Activated CD4-positive, alpha-beta T cell treated with anti-CD3 and anti-CD28 coated beads, Interleukin-2, Interleukin-4, amounts not matched to agents 100 ng/mL and 50 ng/mL, durations not matched to agents 16 hours and 8 hours (primary cell): ENCODE measurements around the gene PTPRK.

Source experiments
- DNase-seq: peaks from one replicate; pipeline ENCODE4 v3.0.0-alpha.2; 2020; ENCODE audit warnings: low spot score

PTPRK gene

GRCh38 chr6:128069188-128069587 lies 451.2 kb downstream of the PTPRK start:
- DNase-seq: no peak

DNA sequence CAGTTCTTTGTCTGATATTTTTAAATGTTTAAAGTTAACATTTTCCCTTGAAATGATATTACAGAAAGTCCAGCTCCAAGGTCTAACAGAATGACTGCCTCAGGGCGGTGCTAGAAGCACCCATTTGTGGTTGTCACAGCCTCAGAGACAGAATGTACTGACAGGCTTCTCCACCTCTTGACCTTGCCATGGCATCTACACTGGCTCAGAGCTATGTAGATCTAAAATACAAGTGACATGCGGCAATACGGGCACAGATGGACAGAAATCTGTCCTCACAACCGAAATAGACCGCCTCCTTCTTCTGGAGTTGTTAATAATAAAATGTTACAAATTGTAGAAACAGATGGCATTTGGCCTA lies 452.3 kb downstream of the PTPRK start:
- no peak for DNase-seq

DNA sequence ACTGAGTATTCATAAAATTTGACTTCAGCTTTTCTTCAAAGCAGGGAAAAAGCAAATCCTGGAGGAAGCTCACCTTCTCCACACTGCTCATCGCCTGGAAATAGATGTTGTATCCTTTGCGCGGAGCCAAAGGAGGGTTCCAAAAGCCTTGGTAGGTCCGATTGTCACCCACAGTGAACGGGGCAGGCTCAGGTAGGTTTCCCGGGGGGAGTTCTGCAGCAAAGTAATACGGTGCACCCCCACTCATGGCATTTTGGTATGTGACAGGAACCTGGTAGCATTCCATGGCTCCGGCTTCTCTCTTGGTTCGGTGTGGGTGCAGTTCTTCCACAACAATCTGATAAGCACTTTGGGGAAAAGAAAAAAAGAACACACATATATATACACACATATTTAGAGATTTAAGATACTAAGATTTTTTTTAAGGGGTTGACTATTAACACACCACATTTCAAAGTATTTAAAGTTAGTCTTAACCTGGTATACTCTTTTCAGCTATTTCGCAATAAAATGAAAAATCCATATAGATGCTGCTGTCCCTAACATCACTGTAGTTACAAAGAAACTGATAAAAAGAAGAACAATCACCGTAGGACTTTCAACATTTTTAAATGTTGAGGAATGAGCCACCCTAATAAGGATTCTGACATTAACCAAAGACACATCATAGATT lies 452.8 kb downstream of the PTPRK start:
- no peak for DNase-seq

DNA sequence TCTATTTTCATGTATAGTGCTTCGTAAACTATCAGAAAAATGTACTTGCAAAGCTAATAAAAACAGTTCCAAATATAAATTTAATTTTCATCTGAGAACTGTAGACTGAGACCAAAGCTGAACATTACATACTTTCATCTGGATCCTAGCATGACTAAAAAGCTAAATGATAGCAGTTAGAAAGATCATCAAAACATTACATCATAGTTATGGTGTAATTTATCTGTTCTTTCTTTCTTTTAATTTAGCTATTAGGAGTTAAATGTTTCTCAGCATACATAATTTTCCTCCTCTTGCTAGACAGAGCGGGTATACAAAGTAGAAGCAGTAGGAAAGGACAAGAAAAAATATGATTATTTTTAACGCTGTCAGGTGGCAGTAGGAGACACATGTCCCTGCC lies 455.3 kb downstream of the PTPRK start:
- DNase-seq: no peak

GRCh38 chr6:128064540-128064895 lies 455.9 kb downstream of the PTPRK start:
- no peak for DNase-seq

- no peak for DNase-seq
These were observed 456.4 kb downstream of the PTPRK start for GRCh38 chr6:128063850-128064539.

DNA sequence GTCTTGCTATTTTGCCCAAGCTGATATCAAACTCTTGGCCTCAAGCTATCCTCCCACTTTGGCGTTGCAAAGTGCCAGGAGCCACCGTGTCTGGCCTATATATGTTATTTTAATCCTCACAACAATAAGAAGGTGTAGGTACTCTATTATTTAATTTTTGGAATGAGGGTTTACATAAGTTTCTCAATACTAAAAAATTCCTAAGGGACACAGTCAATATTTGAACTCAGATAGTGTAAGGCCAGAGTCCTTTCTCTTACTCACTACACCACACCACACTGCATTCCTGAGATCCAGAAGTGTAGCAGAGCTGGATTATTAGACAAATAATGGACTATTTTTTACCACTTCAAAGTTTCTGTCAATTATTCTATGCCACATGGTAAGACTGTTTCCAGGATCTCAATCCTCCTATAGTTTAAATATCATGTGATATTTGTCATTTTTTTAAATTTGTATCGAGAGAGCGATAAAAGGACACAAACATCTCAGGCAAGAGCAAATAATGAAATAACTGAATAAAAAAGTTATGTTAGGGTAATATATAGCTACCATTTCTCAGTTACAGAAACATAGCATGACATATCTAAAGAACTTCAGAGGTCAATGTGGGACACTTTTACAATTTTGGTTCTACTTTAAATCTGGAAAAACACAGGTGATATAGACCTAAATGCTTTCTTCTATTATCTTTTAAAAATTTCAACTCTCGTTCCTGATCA lies 457.4 kb downstream of the PTPRK start:
- no peak for DNase-seq

GRCh38 chr6:128057946-128058345 lies 462.5 kb downstream of the PTPRK start:
- no peak for DNase-seq

DNA sequence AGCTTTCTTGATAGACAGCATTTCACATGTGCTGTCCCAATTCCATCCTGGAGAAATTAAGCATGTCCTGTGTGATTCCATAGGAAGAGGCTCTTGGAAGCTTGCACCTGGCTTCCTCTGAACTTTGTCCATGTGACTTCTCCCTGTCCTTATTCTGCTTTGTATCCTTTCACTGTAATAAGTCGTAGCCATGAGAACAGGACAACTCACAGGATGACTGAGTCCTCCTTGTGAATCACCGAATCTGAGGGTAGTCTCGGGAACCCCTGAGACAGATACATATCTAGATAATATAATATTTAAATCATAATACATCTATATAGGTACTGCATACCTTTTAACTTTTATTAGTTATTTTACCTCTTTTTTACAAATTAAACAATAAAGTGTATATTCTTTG lies 462.9 kb downstream of the PTPRK start:
- no peak for DNase-seq

DNA sequence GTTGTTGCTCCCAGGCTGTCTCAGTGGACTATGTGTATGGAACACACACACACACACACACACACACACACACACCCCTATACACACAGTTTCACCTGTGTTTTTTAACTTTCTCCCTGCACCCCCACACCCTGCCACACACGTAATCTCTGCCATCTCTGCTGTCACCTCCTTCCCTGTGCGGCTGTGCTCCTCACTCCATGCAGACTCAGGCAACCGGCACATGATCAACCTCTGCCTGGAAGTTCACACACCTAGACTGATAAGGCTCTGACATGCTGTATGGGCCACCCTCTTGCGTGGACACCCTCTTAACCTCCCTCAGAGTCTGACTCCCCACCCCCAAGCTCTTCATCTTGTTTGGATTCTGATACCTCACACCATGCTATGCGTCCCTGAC lies 467.3 kb downstream of the PTPRK start:
- no peak for DNase-seq

DNA sequence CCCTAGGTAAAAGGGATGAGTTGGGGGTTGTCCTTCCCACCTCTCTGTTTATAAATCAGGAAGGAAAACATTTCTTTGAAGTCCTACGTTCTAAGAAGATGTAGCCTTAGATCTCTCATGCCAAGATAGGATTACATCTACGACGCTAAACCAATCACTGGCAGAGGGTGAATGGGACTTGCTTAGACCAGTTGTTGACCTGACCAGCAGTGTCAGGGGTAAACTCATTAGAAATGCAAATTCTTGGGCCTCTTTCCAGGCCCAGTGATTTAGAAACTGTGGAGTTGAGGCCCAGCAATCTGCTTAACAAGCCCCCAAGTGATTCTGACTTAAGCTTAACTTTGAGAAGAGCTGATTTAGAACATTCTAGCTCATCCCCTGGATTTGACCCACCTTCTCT lies 472.4 kb downstream of the PTPRK start:
- DNase-seq: no peak

GRCh38 chr6:128046033-128046432 lies 474.4 kb downstream of the PTPRK start:
- no peak for DNase-seq

GRCh38 chr6:128039543-128039942 lies 480.9 kb downstream of the PTPRK start:
- no peak for DNase-seq

GRCh38 chr6:128036808-128037570 lies 483.4 kb downstream of the PTPRK start:
- DNase-seq: no peak

DNA sequence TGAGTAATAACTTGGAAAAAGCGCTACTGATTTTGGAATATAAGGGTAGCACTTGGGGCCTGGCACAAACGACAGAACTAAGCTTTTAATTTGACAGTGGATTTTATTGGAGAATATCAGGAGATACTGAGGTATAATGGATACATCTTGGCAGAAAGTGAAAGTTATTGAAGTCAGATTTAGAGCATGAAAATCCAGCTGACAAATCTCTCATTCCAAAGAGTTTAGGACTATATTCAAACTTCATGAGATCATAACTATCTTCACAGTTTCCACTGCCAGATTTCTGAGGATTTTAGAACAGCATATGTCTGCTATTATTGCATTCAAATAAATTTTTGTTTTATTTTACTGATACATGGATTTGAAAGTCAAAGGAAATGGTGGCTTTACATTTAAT lies 487.2 kb downstream of the PTPRK start:
- no peak for DNase-seq

DNA sequence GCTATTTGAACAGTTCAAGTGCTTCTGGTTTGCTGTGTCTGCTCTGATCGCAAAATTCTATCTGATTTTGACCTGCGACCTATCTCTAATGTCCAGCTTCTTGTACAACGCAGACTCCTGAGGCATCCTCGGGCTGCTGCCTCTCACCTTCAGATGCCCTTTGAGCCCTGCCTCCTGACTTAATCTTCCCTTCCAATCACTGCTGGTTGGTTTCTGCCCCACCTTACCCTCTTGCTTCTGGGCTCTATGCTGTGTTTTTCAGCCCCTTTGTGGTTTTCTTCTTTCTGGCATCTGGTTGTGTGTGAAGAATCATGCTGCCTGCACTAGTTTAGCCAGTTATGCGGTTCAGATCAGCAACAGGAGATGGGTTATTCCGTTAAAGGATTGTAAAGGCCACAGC lies 488.4 kb downstream of the PTPRK start:
- no peak for DNase-seq

- no peak for DNase-seq
These were observed 490.6 kb downstream of the PTPRK start for GRCh38 chr6:128029826-128030225.

- DNase-seq: no peak
These were observed 492.2 kb downstream of the PTPRK start for GRCh38 chr6:128028183-128028582.

- DNase-seq: no peak
These were observed 494.9 kb downstream of the PTPRK start for GRCh38 chr6:128025478-128025877.

GRCh38 chr6:128024969-128025368 lies 495.4 kb downstream of the PTPRK start:
- no peak for DNase-seq

DNA sequence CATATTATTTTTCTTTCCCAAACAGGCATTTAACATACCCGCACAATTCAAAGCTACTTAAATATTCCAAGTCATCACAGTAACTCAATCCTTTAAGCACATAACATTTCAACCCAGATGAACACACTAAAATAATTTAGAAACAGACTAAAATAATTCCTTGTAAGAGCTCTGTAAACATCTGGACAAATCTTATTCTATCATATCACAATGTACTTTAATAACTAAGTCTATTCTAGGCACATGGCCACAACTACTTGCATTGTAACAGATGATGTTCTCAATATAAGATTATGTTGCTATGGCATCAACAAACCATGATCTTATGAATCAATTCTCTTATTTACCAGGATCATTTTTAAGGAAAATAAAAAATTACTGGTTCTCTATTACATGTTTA lies 496.4 kb downstream of the PTPRK start:
- DNase-seq: no peak

GRCh38 chr6:128018821-128019220 lies 501.6 kb downstream of the PTPRK start:
- no peak for DNase-seq

- no peak for DNase-seq
These were observed 503.1 kb downstream of the PTPRK start for GRCh38 chr6:128017288-128017687.
